Naive thymus-derived CD4-positive, alpha-beta T cell (primary cell): Measurements from ENCODE around the gene CABP1. TPM values are rescaled to one million over a fixed set of nuclear protein-coding genes. Genes with fewer than 3 reads are reported as not detected.

Experiments used
- ATAC-seq: fragments of 150-1000 bp; cut with Tn5 transposase; 2 replicates; pipeline ENCODE4 v1.10.0; 2021; ENCODE audit warnings: mild to moderate bottlenecking, moderate library complexity
- CTCF ChIA-PET: fragments of 350-600 bp; sonication (Branson Sonifier 250); formaldehyde crosslinking; loops from one replicate; lab custom pipeline; 2021; ENCODE audit warnings: antibody characterized with exemption; lab: Charles Lee
- POLR2A ChIA-PET: fragments of 350-600 bp; sonication (Branson Sonifier 250); formaldehyde crosslinking; loops from one replicate; lab custom pipeline; 2021; ENCODE audit warnings: antibody characterized with exemption, inconsistent platforms; lab: Charles Lee
- DNase-seq, 9 donors: peaks; one replicate each; pipeline versions ENCODE4 v3.0.0 to v3.0.0-alpha.2; 2020 to 2022; ENCODE audit warnings: mixed read lengths in 1 of 9
- H3K27ac ChIP-seq: one replicate; pipeline ENCODE4 v1.7.0; 2013; ENCODE audit warnings: mild to moderate bottlenecking, low read depth, low read length, moderate library complexity
- H3K27me3 ChIP-seq, 2 donors: one replicate each; pipeline ENCODE4 v1.7.0; 2013; ENCODE audit warnings: low read length in 2 of 2, mild to moderate bottlenecking in 2 of 2, moderate library complexity in 2 of 2; ENCODE audit not compliant: control insufficient read depth in 2 of 2, insufficient read depth in 2 of 2
- H3K36me3 ChIP-seq, 3 experiments: 1 replicate in 2 of 3; 2 replicates in 1 of 3; pipeline ENCODE4 v1.7.0; 2013; ENCODE audit warnings: low read length in 3 of 3, mild to moderate bottlenecking in 3 of 3, moderate library complexity in 1 of 3; ENCODE audit not compliant: insufficient read depth in 3 of 3, control insufficient read depth in 2 of 3
- H3K4me1 ChIP-seq, 2 donors: one replicate each; pipeline ENCODE4 v1.7.0; 2013; ENCODE audit warnings: low read length in 2 of 2, mild to moderate bottlenecking in 2 of 2, moderate library complexity in 1 of 2; ENCODE audit not compliant: control insufficient read depth in 2 of 2, insufficient read depth in 2 of 2
- H3K4me3 ChIP-seq: 2 replicates; pipeline ENCODE4 v1.7.0; 2013; ENCODE audit warnings: mild to moderate bottlenecking, low read length
- H3K9me3 ChIP-seq, 3 experiments: 1 replicate in 2 of 3; 2 replicates in 1 of 3; pipeline ENCODE4 v1.7.0; 2013; ENCODE audit warnings: low read length in 3 of 3; ENCODE audit not compliant: control insufficient read depth in 2 of 3
- H3K27ac Mint-ChIP-seq, 9 donors: one replicate each; pipeline ENCODE4 v1.8.0; 2020 to 2022; ENCODE audit warnings: mixed read lengths in 9 of 9, mild to moderate bottlenecking in 8 of 9, moderate library complexity in 5 of 9, inconsistent platforms in 2 of 9
- H3K27me3 Mint-ChIP-seq, 5 donors: one replicate each; pipeline ENCODE4 v1.8.0; 2021 to 2022; ENCODE audit warnings: mixed read lengths in 5 of 5, mild to moderate bottlenecking in 1 of 5
- H3K36me3 Mint-ChIP-seq, 5 donors: one replicate each; pipeline ENCODE4 v1.8.0; 2020 to 2022; ENCODE audit warnings: mixed read lengths in 5 of 5, mild to moderate bottlenecking in 3 of 5, inconsistent platforms in 1 of 5
- H3K4me1 Mint-ChIP-seq, 7 donors: one replicate each; pipeline ENCODE4 v1.8.0; 2020 to 2022; ENCODE audit warnings: mixed read lengths in 7 of 7, mild to moderate bottlenecking in 3 of 7, inconsistent platforms in 1 of 7
- H3K4me3 Mint-ChIP-seq, 10 donors: one replicate each; pipeline ENCODE4 v1.8.0; 2020 to 2022; ENCODE audit warnings: mild to moderate bottlenecking in 10 of 10, mixed read lengths in 10 of 10, moderate library complexity in 6 of 10, inconsistent platforms in 2 of 10
- H3K9me3 Mint-ChIP-seq, 11 donors: one replicate each; pipeline ENCODE4 v1.8.0; 2020 to 2022; ENCODE audit warnings: mixed read lengths in 11 of 11, mild to moderate bottlenecking in 4 of 11, inconsistent platforms in 1 of 11, moderate library complexity in 1 of 11
- intact Hi-C, 2 donors: fragments of 100-400 bp; cut with micrococcal nuclease; formaldehyde crosslinking; loops; one replicate each; pipeline ENCODE4 v1.15.1; 2023
- polyA plus RNA-seq, 2 donors: library from polyadenylated mRNA; unstranded; fragments of 300-500 nt; fragmentation: Illumina TruSeq; gene quantifications; one replicate each; pipeline ENCODE4 v1.2.3, GENCODE V29; 2021
- total RNA-seq, 6 experiments: library from RNA in 5 of 6; stranded (reverse) in 5 of 6; gene quantifications; 1 replicate in 5 of 6; 2 replicates in 1 of 6; pipeline ENCODE4 v1.2.3 and lab custom pipeline; 2021 to 2026

The CABP1 gene
- total and polyA plus RNA-seq, 7 experiments from 2014 or later = 0.24 TPM; not detected in 6

- Mint-ChIP-seq H3K9me3 (peaks cover 0 to 3% (median 0%) of the 10 kb centered on the region in 11 donors), H3K4me3 (peak overlapping the region; percentile 88 to 95 (median 90)), H3K27ac (peak overlapping the region in 7 of 9 donors; percentile 43 to 89 (median 75)), H3K27me3 (peaks cover 0 to 3% (median 0%) of the 10 kb centered on the region in 5 donors), H3K36me3 (peaks cover 0 to 9% (median 5%) of the 10 kb centered on the region in 5 donors), H3K4me1 (peaks cover 30 to 68% (median 58%) of the 10 kb centered on the region in 7 donors)
- ChIA-PET POLR2A (interaction anchor here (1.7 to 1.8 kb wide), 2 partner anchors 9 to 12 kb away, joined by 3 to 6 read pairs; no protein-coding TSS in a partner anchor), CTCF (interaction anchor here (0.7 to 3.2 kb wide), 3 partner anchors 9 to 42 kb away, joined by 3 to 11 read pairs (median 6); no protein-coding TSS in a partner anchor)
- H3K4me3 ChIP-seq = peak overlapping the region; percentile 99
- no peak for DNase-seq
- H3K36me3 ChIP-seq = peaks cover 0 to 1% (median 0%) of the 10 kb centered on the region in 3 experiments
- H3K9me3 ChIP-seq = no peaks in the 10 kb centered on the region
- intact Hi-C loops = loop anchor here (5.0 kb wide), 5 partner anchors 161 to 1764 kb away; partner anchors contain the start of genes COQ5 (in 1 of the 2), DIABLO (in 1 of the 2) and RAB35 (in 1 of the 2)
- peaks cover 12 to 26% of the 10 kb centered on the region in 2 donors for H3K4me1 ChIP-seq
- peak overlapping the region; percentile 77 for H3K27ac ChIP-seq
- no peak for ATAC-seq
- H3K27me3 ChIP-seq = no peaks in the 10 kb centered on the region
Measured at GRCh38 chr12:120688527-120689071, 48.2 kb downstream of the CABP1 start.

DNA sequence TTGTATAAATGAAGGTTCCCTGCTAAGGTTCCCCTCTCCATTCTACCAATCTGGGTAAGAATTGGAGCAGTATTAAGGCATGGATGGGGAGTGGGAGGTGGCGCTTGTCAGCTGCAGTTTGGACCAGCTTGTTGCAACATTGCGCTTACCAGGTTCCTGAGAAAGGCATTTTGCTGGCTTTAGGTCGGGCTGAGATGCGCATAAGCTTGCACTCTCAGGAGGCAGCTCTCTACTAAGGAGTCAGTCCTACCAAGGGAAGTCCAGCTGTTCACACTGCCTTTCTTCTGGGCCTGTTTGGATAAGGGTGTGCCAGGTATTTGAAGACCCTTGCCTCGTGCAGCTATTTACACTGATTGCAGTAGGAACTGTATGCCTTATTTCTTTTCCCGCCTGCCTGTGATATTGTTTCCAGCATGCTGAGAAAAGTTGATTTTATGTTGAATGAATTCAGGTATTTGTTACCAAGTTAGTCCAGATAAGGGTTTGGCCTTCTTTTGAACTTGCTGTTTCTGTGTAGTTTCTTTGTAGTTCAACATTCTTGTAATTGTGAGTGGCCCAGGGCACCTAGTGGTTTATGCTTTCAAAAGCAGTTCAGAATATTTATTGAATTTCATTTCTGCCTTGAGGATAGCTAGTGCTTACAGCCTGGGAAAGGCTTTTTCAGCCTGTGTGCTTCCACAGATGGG, 49.1 kb downstream of the CABP1 start:
- Mint-ChIP-seq H3K4me3 (peak overlapping the region; percentile 20 to 95 (median 90)), H3K9me3 (peaks cover 0 to 3% (median 0%) of the 10 kb centered on the region in 11 donors), H3K4me1 (peaks cover 32 to 69% (median 62%) of the 10 kb centered on the region in 7 donors), H3K36me3 (peaks cover 2 to 16% (median 9%) of the 10 kb centered on the region in 5 donors), H3K27me3 (peaks cover 0 to 3% (median 0%) of the 10 kb centered on the region in 5 donors), H3K27ac (peak overlapping the region in 1 of 9 donors; percentile 87)
- Histone ChIP-seq H3K4me1 (peaks cover 12 to 26% of the 10 kb centered on the region in 2 donors), H3K9me3 (no peaks in the 10 kb centered on the region), H3K27ac (no peak overlapping the region), H3K4me3 (no peak overlapping the region), H3K27me3 (no peaks in the 10 kb centered on the region), H3K36me3 (peaks cover 0 to 10% (median under 1%) of the 10 kb centered on the region in 3 experiments)
- intact Hi-C loops = loop anchor here (5.0 kb wide), 5 partner anchors 162 to 1763 kb away; partner anchors contain the start of genes COQ5 (in 1 of the 2), DIABLO (in 1 of the 2) and RAB35 (in 1 of the 2)
- ChIA-PET CTCF (interaction anchor here (0.7 to 3.2 kb wide), 3 partner anchors 20 to 43 kb away, joined by 3 to 11 read pairs (median 3); partner anchors contain the start of gene UNC119B), POLR2A (interaction anchor here (1.7 to 1.8 kb wide), 2 partner anchors 8 to 11 kb away, joined by 3 to 6 read pairs; no protein-coding TSS in a partner anchor)
- DNase-seq = no peak
- no peak for ATAC-seq

DNA sequence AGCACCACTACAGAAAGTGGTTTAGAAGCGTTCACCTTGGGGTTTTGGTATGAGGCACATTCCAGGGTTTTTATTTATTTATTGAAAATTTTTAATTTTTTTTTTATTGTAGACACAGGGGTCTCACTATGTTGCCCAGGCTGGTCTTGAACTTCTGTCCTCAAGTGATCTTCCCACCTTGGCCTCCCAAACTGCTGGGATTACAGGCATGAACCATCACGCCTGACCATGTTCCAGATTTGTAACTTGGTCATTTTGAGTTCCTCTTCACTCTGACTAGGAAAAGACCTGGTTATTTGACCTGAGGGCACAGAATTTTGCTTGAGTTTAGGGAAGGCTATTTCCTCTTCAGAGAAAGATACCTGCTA, 49.6 kb downstream of the CABP1 start:
- no peak for ATAC-seq
- Mint-ChIP-seq H3K4me1 (peaks cover 32 to 68% (median 62%) of the 10 kb centered on the region in 7 donors), H3K9me3 (peaks cover 0 to 3% (median 0%) of the 10 kb centered on the region in 11 donors), H3K36me3 (peaks cover 7 to 21% (median 12%) of the 10 kb centered on the region in 5 donors), H3K27ac (peak overlapping the region in 1 of 9 donors; percentile 28), H3K27me3 (peaks cover 0 to 3% (median 0%) of the 10 kb centered on the region in 5 donors), H3K4me3 (peak overlapping the region in 3 of 10 donors; percentile 88 to 92 (median 90))
- intact Hi-C loops = no loop called here
- ChIA-PET POLR2A (no interaction called here), CTCF (interaction anchor here (0.7 to 0.9 kb wide), 2 partner anchors 20 to 24 kb away, joined by 3 read pairs; partner anchors contain the start of gene UNC119B)
- H3K4me3 ChIP-seq = no peak overlapping the region
- peaks cover 12 to 26% of the 10 kb centered on the region in 2 donors for H3K4me1 ChIP-seq
- H3K27ac ChIP-seq = no peak overlapping the region
- H3K9me3 ChIP-seq = no peaks in the 10 kb centered on the region
- H3K36me3 ChIP-seq = peaks cover 3 to 16% (median 5%) of the 10 kb centered on the region in 3 experiments
- no peak for DNase-seq
- H3K27me3 ChIP-seq = no peaks in the 10 kb centered on the region

DNA sequence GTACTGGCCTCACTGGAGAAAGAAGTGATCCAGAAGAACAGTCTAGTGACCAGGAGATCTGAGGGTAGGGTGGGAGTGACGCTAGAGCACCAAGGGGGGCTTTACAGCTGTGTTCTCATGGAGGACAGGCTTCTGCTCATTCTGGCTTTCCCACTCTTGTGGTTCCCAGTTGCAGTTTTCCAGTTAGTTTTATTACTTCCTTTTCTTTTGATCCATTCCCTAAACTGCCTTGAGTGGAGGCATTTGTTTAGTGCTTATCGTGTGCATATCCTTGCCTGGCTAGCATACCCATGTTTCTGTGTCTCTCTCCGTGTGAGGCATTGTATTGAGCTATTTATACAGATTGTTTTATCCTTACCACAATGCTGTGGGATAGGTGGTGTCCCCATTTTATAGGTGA, 50.6 kb downstream of the CABP1 start:
- Histone ChIP-seq H3K4me1 (peaks cover 12 to 26% of the 10 kb centered on the region in 2 donors), H3K27me3 (no peaks in the 10 kb centered on the region), H3K9me3 (no peaks in the 10 kb centered on the region), H3K36me3 (peaks cover 6 to 25% (median 7%) of the 10 kb centered on the region in 3 experiments), H3K4me3 (no peak overlapping the region), H3K27ac (no peak overlapping the region)
- peaks cover 0 to 3% (median 0%) of the 10 kb centered on the region in 5 donors for H3K27me3 Mint-ChIP-seq
- intact Hi-C loops = no loop called here
- peak overlapping the region in 1 of 9 donors; percentile 26 for H3K27ac Mint-ChIP-seq
- DNase-seq (no peak), ATAC-seq (no peak)
- ChIA-PET POLR2A (no interaction called here), CTCF (no interaction called here)
- H3K4me1 Mint-ChIP-seq = peaks cover 29 to 67% (median 62%) of the 10 kb centered on the region in 7 donors
- peak overlapping the region in 3 of 10 donors; percentile 27 to 50 (median 46) for H3K4me3 Mint-ChIP-seq
- H3K36me3 Mint-ChIP-seq = peaks cover 12 to 29% (median 15%) of the 10 kb centered on the region in 5 donors
- peaks cover 0 to 3% (median 0%) of the 10 kb centered on the region in 11 donors for H3K9me3 Mint-ChIP-seq

GRCh38 chr12:120692524-120693033, 52.2 kb downstream of the CABP1 start:
- Histone ChIP-seq H3K4me3 (no peak overlapping the region), H3K4me1 (peaks cover 12 to 26% of the 10 kb centered on the region in 2 donors), H3K36me3 (peaks cover 17 to 41% (median 22%) of the 10 kb centered on the region in 3 experiments), H3K27me3 (no peaks in the 10 kb centered on the region), H3K9me3 (no peaks in the 10 kb centered on the region), H3K27ac (no peak overlapping the region)
- Mint-ChIP-seq H3K27me3 (no peaks in the 10 kb centered on the region), H3K9me3 (no peaks in the 10 kb centered on the region), H3K27ac (peak overlapping the region in 7 of 9 donors; percentile 1 to 77 (median 24)), H3K4me3 (peak overlapping the region in 5 of 10 donors; percentile 1 to 35 (median 34)), H3K4me1 (peaks cover 29 to 66% (median 61%) of the 10 kb centered on the region in 7 donors), H3K36me3 (peaks cover 16 to 45% (median 29%) of the 10 kb centered on the region in 5 donors)
- no peak for ATAC-seq
- POLR2A ChIA-PET = no interaction called here
- intact Hi-C loops = no loop called here
- DNase-seq = no peak
- CTCF ChIA-PET = no interaction called here

DNA sequence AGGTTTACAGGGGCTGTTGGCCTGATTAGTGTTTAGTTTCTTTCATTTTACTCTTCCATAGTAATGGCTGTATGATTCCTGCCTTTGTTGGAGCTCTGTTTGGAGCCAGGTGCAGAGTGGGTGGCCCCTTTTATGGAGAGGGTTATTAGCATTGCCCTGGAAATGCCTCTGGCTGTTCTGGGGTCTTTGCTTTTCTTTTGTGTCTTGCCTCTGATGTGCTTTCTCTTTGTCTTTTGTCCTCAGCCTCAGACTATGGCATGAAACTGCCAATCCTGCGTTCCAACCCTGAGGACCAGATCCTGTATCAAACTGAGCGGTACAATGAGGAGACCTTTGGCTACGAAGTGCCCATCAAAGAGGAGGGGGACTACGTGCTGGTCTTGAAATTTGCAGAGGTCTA, 53.4 kb downstream of the CABP1 start:
- DNase-seq (no peak), ATAC-seq (no peak)
- Mint-ChIP-seq H3K4me1 (peaks cover 19 to 61% (median 48%) of the 10 kb centered on the region in 7 donors), H3K27me3 (no peaks in the 10 kb centered on the region), H3K27ac (peak overlapping the region in 1 of 9 donors; percentile 29), H3K36me3 (peaks cover 16 to 54% (median 29%) of the 10 kb centered on the region in 5 donors), H3K4me3 (no peak overlapping the region), H3K9me3 (no peaks in the 10 kb centered on the region)
- Histone ChIP-seq H3K27me3 (no peaks in the 10 kb centered on the region), H3K36me3 (peaks cover 17 to 54% (median 27%) of the 10 kb centered on the region in 3 experiments), H3K27ac (no peak overlapping the region), H3K4me3 (no peak overlapping the region), H3K4me1 (peaks cover 2 to 15% of the 10 kb centered on the region in 2 donors), H3K9me3 (no peaks in the 10 kb centered on the region)
- ChIA-PET POLR2A (interaction anchor here (0.6 kb wide), 1 partner anchor 390 kb away, joined by 3 read pairs; no protein-coding TSS in a partner anchor), CTCF (interaction anchor here (0.6 kb wide), 1 partner anchor 47 kb away, joined by 5 read pairs; no protein-coding TSS in a partner anchor)
- intact Hi-C loops = no loop called here
